SKM-1 treated with dmso at 0.1 percent for 144 hours (cell line): ENCODE measurements around the gene DRGX.

Source experiments
- DNase-seq: peaks from one replicate; lab custom pipeline; 2025; ENCODE audit not compliant: unreplicated experiment; lab: John Stamatoyannopoulos, UW

The DRGX gene

DNA sequence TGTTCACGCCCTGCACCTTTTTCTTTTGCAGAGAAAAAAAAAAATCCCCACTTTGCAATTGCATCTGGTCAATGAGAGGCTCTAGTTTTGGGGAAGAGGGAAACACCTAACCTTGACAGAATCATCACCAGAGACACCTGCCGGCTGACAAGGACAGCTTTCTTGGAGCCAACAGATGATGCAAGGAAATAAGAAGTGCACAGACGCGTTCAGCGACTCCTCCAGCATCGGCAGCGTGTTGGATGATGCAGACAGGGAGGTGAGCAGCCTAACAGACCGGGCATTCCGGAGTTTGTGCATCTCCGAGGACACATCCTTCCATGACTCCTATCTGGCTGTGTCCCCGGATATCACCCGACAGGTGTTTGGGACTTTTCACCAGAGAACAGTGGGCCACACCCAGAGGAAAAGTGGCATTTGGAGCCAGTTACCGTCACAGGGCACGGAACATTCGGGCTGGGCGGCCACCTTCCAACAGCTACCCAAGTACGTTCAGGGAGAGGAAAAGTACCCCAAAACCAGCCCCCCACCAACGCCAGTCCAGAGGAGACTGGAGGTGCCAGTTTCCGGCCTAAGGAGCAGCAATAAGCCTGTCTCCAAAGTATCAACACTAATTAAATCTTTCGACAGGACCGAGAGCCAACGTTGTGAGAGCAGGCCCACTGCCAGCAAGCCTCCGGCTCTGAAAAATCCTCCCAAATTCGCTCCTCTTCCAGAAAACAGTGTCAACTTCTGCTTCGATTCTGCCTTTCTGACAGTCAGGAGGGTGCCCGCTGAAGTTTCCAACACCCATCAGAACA lies 73.3 kb downstream of the DRGX start:
- DNase-seq: no peak

DNA sequence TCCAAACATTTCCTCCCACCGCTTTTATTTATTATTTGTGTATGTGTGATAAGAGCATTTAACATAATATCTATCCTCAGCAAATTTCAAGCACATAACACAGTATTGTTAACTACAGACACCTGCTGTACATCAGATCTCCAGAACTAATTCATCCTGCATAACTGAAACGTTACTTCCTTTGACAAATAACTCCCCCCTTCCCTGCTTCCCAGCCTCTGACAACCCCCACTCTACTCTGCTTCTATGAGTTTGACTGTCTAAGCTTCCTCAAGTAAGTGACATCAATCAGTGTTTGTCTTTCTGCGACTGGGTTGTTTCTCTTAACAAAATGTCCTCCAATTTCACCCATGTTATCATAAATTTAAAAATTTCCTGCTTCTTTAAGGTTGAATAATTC lies 74.9 kb downstream of the DRGX start:
- DNase-seq: no peak

DNA sequence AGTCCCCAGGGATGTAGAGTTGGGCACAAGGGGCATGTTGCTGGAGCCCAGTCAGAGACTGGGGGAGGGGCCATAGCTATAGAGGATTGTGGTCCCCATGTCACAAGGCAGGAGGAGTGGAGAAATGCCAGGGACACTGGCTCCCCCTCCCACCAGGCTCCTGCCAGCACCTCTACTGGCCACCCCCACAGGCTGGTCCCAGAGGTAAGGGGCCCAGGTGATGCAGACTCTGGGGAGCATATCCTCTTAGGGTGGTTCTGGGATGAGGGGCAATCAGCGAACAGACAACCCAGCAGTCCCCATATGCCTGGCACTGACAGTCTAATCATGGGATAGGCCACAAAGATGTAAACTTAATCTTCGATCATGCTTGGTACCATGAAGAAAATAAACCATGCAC lies 75.7 kb downstream of the DRGX start:
- DNase-seq: no peak

DNA sequence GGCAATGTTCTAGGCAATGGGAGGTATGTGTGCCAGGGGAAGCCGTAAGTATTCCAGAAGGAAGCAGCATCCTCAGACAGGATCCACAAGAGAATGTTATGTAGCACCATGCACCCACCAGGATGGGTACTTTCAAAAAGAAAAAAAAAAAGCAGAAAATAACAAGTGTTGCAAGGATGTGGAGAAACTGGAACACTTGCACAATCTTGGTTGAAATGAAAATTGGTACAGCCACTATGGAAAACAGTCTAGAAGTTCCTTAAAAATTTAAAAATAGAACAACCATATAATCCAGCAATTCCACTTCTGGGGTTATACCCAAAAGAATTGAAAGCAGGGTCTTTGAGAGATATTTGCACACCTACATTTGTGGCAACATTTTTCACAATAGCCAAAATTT lies 76.7 kb downstream of the DRGX start:
- DNase-seq: no peak

DNA sequence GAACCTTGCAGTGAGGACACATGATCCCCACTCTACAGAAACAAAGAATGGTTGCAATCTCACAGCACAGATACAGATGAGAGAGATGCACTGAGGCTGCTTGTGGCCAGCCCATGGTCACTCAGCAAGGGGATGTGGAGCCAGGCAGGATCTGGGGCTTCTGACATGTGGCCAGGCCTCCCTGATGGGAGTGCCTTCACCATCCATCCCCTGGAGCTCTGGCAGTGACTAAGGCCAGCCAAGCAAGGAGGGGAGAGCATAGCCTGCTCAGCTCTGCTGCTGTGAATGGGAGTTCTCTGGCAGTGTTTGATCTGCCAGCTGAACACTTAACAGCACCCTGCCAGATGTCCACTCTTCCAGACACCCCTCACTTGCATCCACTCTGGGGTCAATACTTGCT lies 77.1 kb downstream of the DRGX start:
- DNase-seq: no peak

DNA sequence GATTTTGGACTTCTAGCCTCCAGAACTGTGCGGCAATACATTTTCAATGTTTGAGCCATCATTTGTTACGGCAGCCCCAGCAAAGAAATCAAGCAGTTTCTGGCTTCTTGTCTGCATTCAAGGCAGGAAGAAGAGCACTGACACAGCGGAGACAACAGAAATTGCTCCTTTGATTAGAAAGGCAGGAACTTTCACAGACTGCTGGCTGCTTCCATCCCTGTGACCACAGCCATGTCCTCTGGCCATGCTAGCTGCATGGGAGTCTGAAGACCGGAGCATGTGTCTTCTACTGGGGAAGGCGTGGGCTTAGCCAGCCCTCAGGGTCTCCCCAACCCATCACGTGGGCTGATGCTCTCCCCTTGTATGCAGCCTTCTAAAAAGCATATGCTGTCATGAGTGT lies 77.9 kb downstream of the DRGX start:
- no peak for DNase-seq

DNA sequence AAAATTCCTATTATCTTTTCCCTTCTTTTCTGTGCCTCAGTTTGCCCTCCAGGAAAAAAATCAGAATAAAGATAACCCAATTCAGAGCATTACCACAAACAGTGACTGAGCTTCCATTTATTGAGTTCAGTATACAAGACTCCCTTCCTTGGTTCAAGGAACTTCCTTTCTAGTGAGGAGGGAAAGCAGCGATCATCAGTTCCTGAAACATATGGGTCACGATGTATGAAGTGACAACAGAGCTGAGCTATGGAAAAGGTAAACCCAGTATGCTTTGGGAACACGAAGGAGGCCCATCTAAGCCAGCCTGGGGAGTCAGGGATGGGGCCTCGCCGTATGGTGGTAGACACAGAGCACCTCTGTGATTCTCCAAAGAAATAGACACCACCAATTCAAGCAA lies 81.1 kb downstream of the DRGX start:
- DNase-seq: no peak
